Small intestine (tissue), 16 donors: ENCODE measurements around the gene ALAS1. TPM values are rescaled to one million over a fixed set of nuclear protein-coding genes. Genes with fewer than 3 reads are reported as not detected.
"Not testable (repeated sequence)": the region's sequence is repeated elsewhere in the genome, so short reads cannot be mapped to it uniquely, and the experiment has no call there.

Source experiments
- DNase-seq, 2 donors: peaks; one replicate each; pipeline versions ENCODE4 v3.0.0 to v3.0.0-alpha.2; 2013
- FAIRE-seq: peaks from 2 replicates; lab custom pipeline; 2012; peaks lifted over from hg19 to GRCh38; lab: Jason Lieb, UNC
- H3K27ac ChIP-seq, 3 donors: one replicate each; pipeline ENCODE4 v1.5.1; 2013; ENCODE audit warnings: low read length in 2 of 3, mild to moderate bottlenecking in 2 of 3, control low read depth in 1 of 3, inconsistent platforms in 1 of 3, low read depth in 1 of 3, moderate library complexity in 1 of 3
- H3K27me3 ChIP-seq, 3 donors: one replicate each; pipeline ENCODE4 v1.6.1; 2013; ENCODE audit warnings: low read length in 3 of 3, inconsistent platforms in 1 of 3; ENCODE audit not compliant: control insufficient read depth in 3 of 3, insufficient read depth in 3 of 3
- H3K36me3 ChIP-seq, 3 donors: one replicate each; pipeline ENCODE4 v1.6.1; 2013; ENCODE audit warnings: low read length in 3 of 3, inconsistent platforms in 1 of 3, low read depth in 1 of 3, mild to moderate bottlenecking in 1 of 3, moderate library complexity in 1 of 3; ENCODE audit not compliant: control insufficient read depth in 3 of 3, insufficient read depth in 2 of 3
- H3K4me1 ChIP-seq, 3 donors: one replicate each; pipeline ENCODE4 v1.6.1; 2013; ENCODE audit warnings: low read length in 2 of 3, inconsistent platforms in 1 of 3, low read depth in 1 of 3, mild to moderate bottlenecking in 1 of 3, moderate library complexity in 1 of 3; ENCODE audit not compliant: control insufficient read depth in 3 of 3, insufficient read depth in 2 of 3
- H3K4me3 ChIP-seq, 3 donors: one replicate each; pipeline ENCODE4 v1.5.1; 2013; ENCODE audit warnings: low read length in 3 of 3, control low read depth in 1 of 3, inconsistent platforms in 1 of 3, low read depth in 1 of 3, mild to moderate bottlenecking in 1 of 3, moderate library complexity in 1 of 3
- H3K9me3 ChIP-seq, 2 donors: one replicate each; pipeline ENCODE4 v1.6.1; 2013; ENCODE audit warnings: low read depth in 1 of 2, low read length in 1 of 2; ENCODE audit not compliant: control insufficient read depth in 2 of 2, insufficient read depth in 1 of 2
- WGBS, 3 donors: extraction: QIAGEN DNeasy Blood & Tissue Kit; methylation state at CpG; one replicate each; pipeline ENCODE4 v1.1.7; 2013; 5-methylcytosine and 5-hydroxymethylcytosine counted together
- long read RNA-seq, 10 donors: transcript quantifications; one replicate each; lab custom pipeline, GENCODE V29; 2026
- polyA plus RNA-seq, 4 donors: library from polyadenylated mRNA; stranded (reverse) in 3 of 4; unstranded in 1 of 4; fragments of 200-250 nt in 3 of 4; fragments of 120-200 nt in 1 of 4; gene quantifications; one replicate each; pipeline versions ENCODE4 v1.2.1 to v1.2.3, GENCODE V29; 2013
- donor health status: healthy with polysubstance abuse.
- donor health status: control.
- donor health status: control.
- donor health status: Bipolar disorder and iron deficiency.
- donor health status: healthy.

The ALAS1 gene
- 10 to 100 TPM; 40.9 to 99.7 (median 65.3) TPM for polyA plus RNA-seq
- long read RNA-seq, donor 1, result 0 reads
- long read RNA-seq, donor 2, partial matches to known transcripts, result 8 of 10 reads
- long read RNA-seq, donor 2, other reads (novel, unspliced or antisense), result 0 of 10 reads
- long read RNA-seq, donor 3, partial matches to known transcripts, result 0 of 3 reads
- long read RNA-seq, donor 3, other reads (novel, unspliced or antisense), result 0 of 3 reads
- long read RNA-seq, donor 4, result 0 reads
- long read RNA-seq, donor 5, result 0 reads
- long read RNA-seq, donor 6, transcript ALAS1-204 (11 exons, 2,125 nt), result major isoform, 7 of 14 reads
- long read RNA-seq, donor 6, partial matches to known transcripts, result 5 of 14 reads
- long read RNA-seq, donor 6, other reads (novel, unspliced or antisense), result 0 of 14 reads
- long read RNA-seq, donor 7, result 0 reads
- long read RNA-seq, donor 8, result 0 reads
- long read RNA-seq, donor 9, partial matches to known transcripts, result 0 of 3 reads
- long read RNA-seq, donor 9, other reads (novel, unspliced or antisense), result 0 of 3 reads
- long read RNA-seq, donor 10, partial matches to known transcripts, result 12 of 16 reads
- long read RNA-seq, donor 10, other reads (novel, unspliced or antisense), result 0 of 16 reads

GRCh38 chr3:52197842-52198625 is at the start of gene ALAS1:
ALAS1 (plus strand) TSS chr3:52198160; CDS start chr3:52199242, 1,082 bp downstream.
- H3K4me3 ChIP-seq, result peak within 1 kb of the TSS; percentile 58 to 86 (median 78)
- H3K9me3 ChIP-seq, result no peaks in the 10 kb centered on the region
- peaks cover 6 to 20% (median 7%) of the 10 kb centered on the region in 3 donors for H3K36me3 ChIP-seq
- peak within 1 kb of the TSS; percentile 87 to 95 (median 88) for H3K27ac ChIP-seq
- peaks cover 7 to 37% (median 12%) of the 10 kb centered on the region in 3 donors for H3K4me1 ChIP-seq
- FAIRE-seq (no peak), DNase-seq (peak; percentile 94 to 98)
- no peaks in the 10 kb centered on the region for H3K27me3 ChIP-seq
- 0 to 1% (median 1%) methylated on average over 57 to 71 of the region's 71 CpGs for WGBS, 3 donors

GRCh38 chr3:52149021-52149420 is 48.9 kb upstream of the ALAS1 start:
- Histone ChIP-seq H3K27ac (no peak overlapping the region), H3K4me1 (peaks cover 0 to 11% (median 0%) of the 10 kb centered on the region in 3 donors), H3K27me3 (no peaks in the 10 kb centered on the region), H3K4me3 (no peak overlapping the region), H3K36me3 (peaks cover 0 to 49% (median 0%) of the 10 kb centered on the region in 3 donors), H3K9me3 (no peaks in the 10 kb centered on the region)
- 95 to 97% (median 95%) methylated on average over 8 of the region's 8 CpGs for WGBS, 3 donors
- no peak for DNase-seq
- no peak for FAIRE-seq

- Histone ChIP-seq H3K9me3 (no peaks in the 10 kb centered on the region), H3K36me3 (peaks cover 0 to 47% (median 0%) of the 10 kb centered on the region in 3 donors), H3K4me1 (peaks cover 0 to 12% (median 0%) of the 10 kb centered on the region in 3 donors), H3K4me3 (no peak overlapping the region), H3K27me3 (no peaks in the 10 kb centered on the region), H3K27ac (no peak overlapping the region)
- no peak for FAIRE-seq
- WGBS, 3 donors, result 96 to 97% (median 97%) methylated on average over 11 of the region's 11 CpGs
- DNase-seq, result no peak
Measured at GRCh38 chr3:52149726-52150125, 48.2 kb upstream of the ALAS1 start.

- Histone ChIP-seq H3K4me3 (no peak overlapping the region), H3K27ac (no peak overlapping the region), H3K27me3 (no peaks in the 10 kb centered on the region), H3K9me3 (no peaks in the 10 kb centered on the region), H3K36me3 (peaks cover 0 to 42% (median 0%) of the 10 kb centered on the region in 3 donors), H3K4me1 (peaks cover 0 to 16% (median 0%) of the 10 kb centered on the region in 3 donors)
- DNase-seq, result no peak
- FAIRE-seq, result no peak
- 90 to 94% (median 90%) methylated on average over 3 of the region's 3 CpGs for WGBS, 3 donors
Measured at GRCh38 chr3:52150357-52150756, 47.6 kb upstream of the ALAS1 start.

- WGBS, 3 donors, result 87 to 98% (median 94%) methylated on average over 4 of the region's 4 CpGs
- Histone ChIP-seq H3K27ac (no peak overlapping the region), H3K4me1 (peaks cover 0 to 16% (median 0%) of the 10 kb centered on the region in 3 donors), H3K4me3 (no peak overlapping the region), H3K27me3 (no peaks in the 10 kb centered on the region), H3K36me3 (peaks cover 0 to 37% (median 0%) of the 10 kb centered on the region in 3 donors), H3K9me3 (no peaks in the 10 kb centered on the region)
- FAIRE-seq (no peak), DNase-seq (no peak)
Measured at GRCh38 chr3:52150860-52151259, 47.1 kb upstream of the ALAS1 start.

- peaks cover 0 to 16% (median 0%) of the 10 kb centered on the region in 3 donors for H3K4me1 ChIP-seq
- not testable (repeated sequence) for FAIRE-seq, H3K9me3 ChIP-seq, H3K27me3 ChIP-seq, H3K27ac ChIP-seq, H3K4me3 ChIP-seq, DNase-seq
- 80 to 89% (median 84%) methylated on average over 4 of the region's 4 CpGs for WGBS, 3 donors
- peaks cover 0 to 26% (median 0%) of the 10 kb centered on the region in 3 donors for H3K36me3 ChIP-seq
Measured at GRCh38 chr3:52151991-52152390, 46.0 kb upstream of the ALAS1 start.

- no peak for FAIRE-seq
- H3K9me3 ChIP-seq, result no peaks in the 10 kb centered on the region
- 5 to 14% (median 10%) methylated on average over 18 of the region's 18 CpGs for WGBS, 3 donors
- H3K27ac ChIP-seq, result peak overlapping the region in 1 of 3 donors; percentile 95
- no peaks in the 10 kb centered on the region for H3K27me3 ChIP-seq
- H3K36me3 ChIP-seq, result peaks cover 0 to 17% (median 0%) of the 10 kb centered on the region in 3 donors
- DNase-seq, result peak; percentile 53 to 64
- H3K4me1 ChIP-seq, result peaks cover 0 to 16% (median 0%) of the 10 kb centered on the region in 3 donors
- H3K4me3 ChIP-seq, result peak overlapping the region; percentile 39 to 81 (median 72)
Measured at GRCh38 chr3:52153389-52154096, 44.4 kb upstream of the ALAS1 start.
